Ammon's horn (tissue), 1 donor: ENCODE results near the gene SPATA6L.

Experiments used
- DNase-seq: peaks from one replicate; pipeline ENCODE4 v3.0.0-alpha.2; 2016; ENCODE audit warnings: low spot score

SPATA6L gene

GRCh38 chr9:4666042-4666699 is at the start of gene SPATA6L:
Gene SPATA6L (minus strand): TSS chr9:4666480. CDS start chr9:4666250, 230 bp downstream.
- peak; percentile 80 for DNase-seq

- no peak for DNase-seq
These were observed 48.2 kb upstream of the SPATA6L start for GRCh38 chr9:4714266-4715016.

GRCh38 chr9:4713849-4714248 is 47.6 kb upstream of the SPATA6L start:
- DNase-seq, result no peak

DNA sequence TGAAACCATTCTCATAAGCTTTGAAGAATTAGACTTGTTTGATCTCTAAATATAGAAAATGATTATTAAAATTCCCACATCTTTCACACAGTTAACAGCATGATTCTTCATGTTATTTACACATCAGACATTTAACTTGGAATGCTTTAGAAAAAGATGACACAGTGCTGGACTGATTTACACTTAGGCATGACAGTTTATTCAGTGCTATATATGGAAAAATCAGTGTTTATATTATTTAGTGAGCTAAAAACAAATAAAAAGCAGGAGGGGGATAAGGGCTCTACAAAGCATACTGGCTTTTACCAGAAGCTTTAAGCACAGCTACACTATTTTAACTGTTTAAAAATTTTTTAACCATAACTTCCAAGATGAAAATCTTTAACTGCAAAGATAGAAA is 43.1 kb upstream of the SPATA6L start:
- no peak for DNase-seq

GRCh38 chr9:4706971-4707622 is 40.8 kb upstream of the SPATA6L start:
- no peak for DNase-seq

- DNase-seq, result no peak
These were observed 39.7 kb upstream of the SPATA6L start for GRCh38 chr9:4706021-4706420.

DNA sequence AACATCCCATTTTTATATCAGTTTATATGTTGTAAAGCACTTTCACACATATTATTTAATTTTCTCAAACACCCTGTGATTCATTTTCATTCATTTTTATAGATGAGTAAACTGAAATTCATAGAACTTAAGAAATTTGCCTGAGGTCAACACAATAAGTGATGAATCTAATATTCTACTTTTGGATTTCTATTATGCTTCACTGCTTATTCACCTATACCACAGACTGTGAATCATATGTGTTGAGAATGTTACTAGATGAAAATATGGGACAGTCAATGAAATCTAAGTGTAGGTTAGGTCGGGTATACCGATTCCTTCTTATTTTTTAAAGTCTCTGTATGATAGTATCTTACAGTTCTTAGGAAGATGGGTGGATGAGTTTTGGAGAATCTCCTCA is 37.8 kb upstream of the SPATA6L start:
- DNase-seq, result no peak

GRCh38 chr9:4701526-4701925 is 35.2 kb upstream of the SPATA6L start:
- DNase-seq, result no peak

GRCh38 chr9:4700932-4701331 is 34.7 kb upstream of the SPATA6L start:
- DNase-seq, result no peak

DNA sequence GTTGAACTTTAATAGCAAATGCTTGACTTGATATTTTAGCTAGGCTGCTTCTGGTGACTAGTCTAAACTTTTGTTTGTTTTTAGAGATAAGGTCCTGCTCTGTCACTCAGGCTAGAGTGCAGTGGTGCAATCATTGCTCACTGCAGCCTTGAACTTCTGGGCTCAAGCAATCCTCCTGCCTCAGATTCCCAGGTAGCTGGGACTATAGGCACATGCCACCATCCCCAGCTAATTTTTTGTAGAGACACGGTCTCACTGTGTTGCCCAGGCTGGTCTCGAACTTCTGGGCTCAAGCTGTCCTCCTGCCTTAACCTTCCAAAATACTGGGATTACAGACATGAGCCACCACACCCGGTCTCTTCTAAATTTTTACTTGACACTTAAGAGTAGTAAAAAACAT is 33.8 kb upstream of the SPATA6L start:
- DNase-seq, result no peak

GRCh38 chr9:4691795-4692194 is 25.5 kb upstream of the SPATA6L start:
- no peak for DNase-seq

- DNase-seq, result no peak
These were observed 23.9 kb upstream of the SPATA6L start for GRCh38 chr9:4690144-4690543.

DNA sequence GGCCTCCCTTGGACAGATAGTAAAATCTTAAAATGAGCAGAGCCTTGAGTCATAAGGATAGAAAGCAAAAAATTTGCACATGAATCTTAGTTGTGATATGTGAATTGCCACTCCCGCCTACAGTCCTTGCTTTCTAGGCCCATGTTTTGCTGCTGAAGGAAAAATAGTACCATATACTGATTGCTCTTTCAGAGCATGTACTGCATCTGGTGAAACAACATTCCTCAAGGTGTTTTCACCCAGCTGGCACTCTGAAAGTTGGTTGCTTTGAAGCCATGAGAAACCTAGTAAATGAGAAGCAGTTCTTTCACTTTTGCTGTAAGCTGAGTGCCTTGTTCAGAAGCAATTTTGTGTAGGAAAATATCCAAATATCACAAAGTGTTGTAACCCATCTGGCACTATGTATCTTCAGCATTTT is 23.4 kb upstream of the SPATA6L start:
- no peak for DNase-seq

GRCh38 chr9:4689021-4689420 is 22.7 kb upstream of the SPATA6L start:
- no peak for DNase-seq

- DNase-seq, result no peak
These were observed 20.3 kb upstream of the SPATA6L start for GRCh38 chr9:4686584-4686983.

DNA sequence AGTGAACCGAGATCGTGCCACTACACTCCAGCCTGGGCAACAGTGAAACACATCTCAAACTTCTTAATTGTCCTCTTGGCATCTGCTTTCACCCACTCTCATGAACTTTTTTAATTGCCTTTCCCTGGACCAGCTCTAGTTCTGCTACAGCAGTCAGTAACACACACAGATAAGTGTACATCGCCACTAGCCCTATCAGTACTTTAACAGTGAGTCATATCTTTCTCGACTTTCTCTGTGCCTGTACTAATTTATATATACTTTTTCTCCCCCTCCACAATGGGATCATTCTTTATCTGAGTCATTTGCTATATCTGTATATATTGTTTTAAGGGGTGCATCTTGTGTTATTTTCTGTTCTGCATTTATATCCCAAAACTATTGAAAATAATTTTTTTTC is 19.8 kb upstream of the SPATA6L start:
- DNase-seq, result no peak

- DNase-seq, result no peak
These were observed 18.5 kb upstream of the SPATA6L start for GRCh38 chr9:4684820-4685219.

- DNase-seq, result no peak
These were observed 14.5 kb upstream of the SPATA6L start for GRCh38 chr9:4680750-4681149.

DNA sequence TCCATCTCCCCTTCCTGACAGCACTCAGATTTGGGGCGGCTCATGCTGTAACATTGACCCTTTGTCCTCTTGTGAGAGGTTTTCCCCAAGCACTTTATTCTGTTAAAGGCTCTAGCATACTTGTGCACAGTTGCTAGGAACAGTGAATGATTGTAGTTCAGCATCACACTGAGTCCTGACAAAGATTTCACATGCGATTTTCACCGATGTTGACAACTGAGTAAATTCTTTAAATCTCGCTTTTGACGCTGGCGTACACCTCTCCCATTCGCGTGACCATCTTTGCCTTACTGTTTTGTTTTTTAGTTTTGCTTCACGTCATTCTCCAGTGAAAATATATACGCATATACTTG is 13.9 kb upstream of the SPATA6L start:
- DNase-seq, result peak; percentile 30

DNA sequence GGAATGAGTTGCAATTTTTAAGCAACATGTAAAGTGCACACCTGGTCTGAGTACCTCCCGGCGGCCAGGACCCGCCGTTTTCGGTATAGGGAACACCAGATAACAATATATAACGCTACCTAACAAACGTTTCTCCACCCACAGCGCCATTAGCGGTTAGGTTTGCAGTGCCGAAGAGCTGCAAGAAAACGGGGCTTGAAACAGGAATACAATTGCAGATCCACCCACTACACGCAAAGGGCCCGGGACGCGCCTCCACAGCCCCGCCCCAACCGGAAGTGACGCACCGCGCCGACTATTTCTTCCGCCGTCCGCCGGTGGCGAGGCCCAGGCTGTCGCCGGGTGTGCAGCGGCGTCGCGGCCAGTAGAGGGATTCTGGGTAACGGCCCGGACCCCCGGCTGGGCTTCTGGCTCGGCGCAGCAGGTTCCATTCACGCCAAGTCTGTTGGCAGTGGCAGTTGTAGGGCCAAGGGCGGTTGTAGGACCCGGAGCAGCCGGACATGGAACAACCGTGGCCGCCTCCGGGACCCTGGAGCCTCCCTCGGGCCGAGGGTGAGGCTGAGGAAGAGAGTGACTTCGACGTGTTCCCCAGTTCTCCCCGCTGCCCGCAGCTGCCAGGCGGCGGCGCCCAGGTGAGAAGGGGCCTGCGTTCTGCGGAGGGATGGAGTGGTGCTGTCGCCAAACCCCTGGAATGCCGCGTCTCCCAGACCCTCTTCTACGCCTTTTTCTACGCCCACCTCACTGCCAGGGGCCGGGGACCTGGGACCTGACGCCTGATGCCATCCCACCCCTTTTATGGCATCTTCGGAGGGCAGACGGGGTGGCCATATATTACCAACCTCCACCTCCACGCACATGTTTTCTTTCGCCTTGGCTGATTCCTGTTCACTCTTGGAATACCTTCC is 13.2 kb upstream of the SPATA6L start, which contains the start of gene CDC37L1:
CDC37L1 (plus strand) TSS at position 302 of the 905 bp plus-strand sequence; CDS start at position 501, 199 bp downstream.
- peak; percentile 98 for DNase-seq

- peak; percentile 32 for DNase-seq
These were observed 12.5 kb upstream of the SPATA6L start for GRCh38 chr9:4678679-4679267.

GRCh38 chr9:4677392-4677791 is 11.1 kb upstream of the SPATA6L start:
- no peak for DNase-seq
